Kidney glomerular epithelial cell (primary cell): ENCODE measurements around the gene PLEK.
"Not testable (repeated sequence)": the region's sequence is repeated elsewhere in the genome, so short reads cannot be mapped to it uniquely, and the experiment has no call there.

Experiments
- DNase-seq: peaks from one replicate; lab custom pipeline; 2025; lab: John Stamatoyannopoulos, UW

The PLEK gene

DNA sequence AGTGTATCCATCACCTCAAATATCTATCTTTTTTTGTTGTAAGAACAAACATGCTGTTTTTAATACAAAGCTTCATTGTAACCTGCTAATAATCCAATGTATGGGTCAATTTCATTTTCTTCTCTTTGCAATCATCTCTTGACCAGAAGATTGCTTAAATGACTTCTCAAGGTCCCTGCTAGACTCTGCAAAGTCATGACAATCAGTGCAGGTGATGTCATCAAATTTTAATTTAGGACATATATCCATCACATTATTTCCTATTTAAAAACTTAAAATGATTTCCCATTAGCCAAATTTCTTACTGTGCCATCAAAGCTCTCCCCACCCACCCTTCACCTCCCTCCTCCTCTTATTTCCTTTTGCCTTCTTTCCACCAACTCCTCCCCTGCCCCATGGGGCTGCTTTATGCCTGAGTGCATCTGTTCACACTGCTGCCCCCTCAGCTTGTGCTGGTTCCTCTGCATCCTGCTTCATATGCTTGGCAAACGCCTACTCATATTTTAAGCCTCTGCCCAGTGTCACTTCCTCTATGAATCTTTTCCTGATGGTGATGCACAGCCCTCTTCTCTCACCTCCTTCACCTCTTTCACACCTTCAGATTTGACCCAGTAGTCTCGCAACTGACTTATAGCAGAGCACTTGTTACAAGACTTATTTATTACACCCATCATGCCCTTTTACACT lies 20.3 kb downstream of the PLEK start:
- no peak for DNase-seq

DNA sequence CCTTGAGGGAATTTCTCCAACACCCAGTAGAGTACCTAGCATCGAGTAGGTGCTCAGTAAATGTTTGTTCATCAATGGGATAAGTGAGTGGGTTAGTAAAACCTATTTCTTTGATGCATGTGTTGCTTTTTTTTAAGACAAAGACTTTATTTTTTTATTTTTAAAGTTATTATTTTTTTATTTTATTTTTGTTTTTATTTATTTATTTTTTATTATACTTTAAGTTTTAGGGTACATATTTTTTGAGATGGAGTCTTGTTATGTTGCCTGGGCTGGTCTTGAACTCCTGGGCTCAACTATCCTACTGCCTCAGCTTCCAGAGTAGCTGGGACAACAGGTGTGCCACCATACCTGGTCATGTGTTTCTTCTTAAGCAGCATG lies 20.8 kb downstream of the PLEK start:
- DNase-seq = no peak

DNA sequence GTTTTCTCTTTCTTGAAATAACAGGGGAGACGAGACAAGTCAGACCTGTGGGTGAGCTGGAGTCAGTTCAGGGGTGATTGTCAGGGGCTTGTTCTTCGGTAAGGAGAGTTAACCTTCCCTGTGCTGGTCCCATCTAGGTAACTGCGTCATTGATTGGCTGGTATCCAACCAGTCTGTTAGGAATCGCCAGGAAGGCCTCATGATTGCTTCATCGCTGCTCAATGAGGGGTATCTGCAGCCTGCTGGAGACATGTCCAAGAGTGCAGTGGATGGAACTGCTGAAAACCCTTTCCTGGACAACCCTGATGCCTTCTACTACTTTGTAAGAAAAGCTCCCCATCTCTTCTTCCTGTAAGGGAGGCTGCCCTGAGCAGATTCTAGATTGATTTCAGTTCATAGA lies 21.3 kb downstream of the PLEK start:
- DNase-seq = no peak

DNA sequence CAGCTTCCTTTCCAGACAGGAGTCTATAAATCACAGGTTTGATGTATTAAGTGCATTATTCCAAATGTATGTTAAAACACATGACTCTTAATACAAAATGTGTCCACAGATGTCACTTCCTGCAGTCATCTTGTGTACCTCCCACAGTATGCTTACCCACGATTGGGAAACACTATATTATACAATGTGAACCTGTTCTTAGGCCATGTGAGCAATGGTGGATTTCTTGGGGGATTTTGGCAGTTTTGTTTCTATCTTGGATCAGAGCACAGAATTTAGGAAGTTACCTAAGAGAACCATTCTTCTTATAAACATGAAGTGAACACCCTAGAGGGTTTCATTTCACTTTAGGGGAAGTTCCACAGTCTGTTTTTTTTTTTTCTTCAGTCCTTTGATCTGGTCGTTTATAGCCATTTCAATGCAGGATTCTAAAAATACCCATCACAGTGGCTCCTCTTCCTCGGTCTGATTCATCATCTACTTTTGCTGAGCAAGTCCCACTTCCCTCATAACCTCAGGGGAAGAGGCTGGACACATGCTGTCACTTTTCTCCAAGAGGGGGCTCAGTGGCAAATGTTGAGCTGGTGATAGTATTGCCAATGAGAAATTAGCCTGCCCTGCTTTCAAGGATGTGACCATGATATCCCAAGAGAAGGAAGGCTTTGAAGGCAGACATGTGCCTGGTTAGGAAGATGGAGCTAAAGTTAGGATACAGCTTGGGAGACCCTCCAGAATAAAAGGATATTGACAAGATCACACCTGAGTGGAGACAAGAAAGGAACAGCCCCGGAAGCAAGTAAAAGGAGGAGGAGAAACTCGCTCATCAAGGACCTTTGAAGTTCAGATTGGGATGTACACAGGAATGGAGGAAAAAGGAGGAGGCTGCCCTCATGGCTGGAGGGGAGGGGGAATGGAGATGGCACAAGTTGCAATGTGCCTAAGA lies 22.6 kb downstream of the PLEK start:
- no peak for DNase-seq

DNA sequence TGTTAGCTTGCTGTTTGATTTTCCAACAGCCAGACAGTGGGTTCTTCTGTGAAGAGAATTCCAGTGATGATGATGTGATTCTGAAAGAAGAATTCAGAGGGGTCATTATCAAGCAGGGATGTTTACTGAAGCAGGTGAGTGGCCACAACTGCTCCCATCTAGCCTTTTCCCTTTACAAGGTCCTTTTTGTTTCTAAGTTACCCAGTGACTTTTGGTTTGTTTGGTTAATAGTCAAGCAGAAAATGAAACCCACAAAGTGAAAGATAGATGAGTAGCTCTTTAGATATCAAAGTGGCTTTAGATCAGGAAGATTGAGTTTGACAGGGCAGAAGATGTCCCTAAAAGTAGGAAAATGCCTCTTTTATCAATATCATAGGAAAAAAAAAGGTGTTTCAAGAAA lies 23.3 kb downstream of the PLEK start:
- no peak for DNase-seq

DNA sequence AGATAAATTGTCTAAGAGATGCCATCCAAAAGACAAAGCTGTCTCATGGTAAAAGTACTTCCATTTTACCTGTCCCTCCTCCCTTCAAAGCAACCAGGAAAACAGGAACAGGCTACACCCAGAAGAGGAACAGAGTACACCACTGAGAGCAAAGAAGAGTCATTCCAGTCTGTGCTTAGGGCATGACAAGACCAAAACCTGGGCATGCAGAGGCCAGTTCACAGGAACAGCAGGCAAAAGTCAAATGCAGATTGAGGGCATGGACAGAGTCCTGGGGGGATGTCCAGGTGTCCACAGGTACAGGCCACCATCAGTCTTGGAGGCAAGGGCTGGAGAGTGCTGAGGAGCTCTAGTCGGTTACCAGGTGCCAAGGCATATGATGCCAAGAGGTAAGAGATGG lies 23.7 kb downstream of the PLEK start:
- no peak for DNase-seq

DNA sequence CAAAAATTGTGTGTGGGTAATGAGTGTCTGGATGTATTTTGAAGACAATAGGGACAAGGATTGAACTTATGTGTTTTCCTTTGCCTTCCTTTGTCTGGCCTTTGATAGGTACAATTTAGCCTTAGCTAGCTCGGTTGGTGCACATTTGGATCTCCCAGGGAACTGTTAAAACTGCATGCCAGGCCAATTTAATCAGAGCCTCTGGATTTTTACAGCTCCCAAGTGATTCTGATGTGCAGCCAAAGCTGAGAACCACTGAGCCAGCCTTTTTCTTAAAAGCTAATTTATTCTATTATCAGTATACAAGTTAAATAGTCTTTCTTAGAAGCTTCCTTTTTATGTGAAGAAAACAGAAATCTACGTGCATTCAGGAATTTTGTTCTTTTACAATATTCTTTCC lies 25.0 kb downstream of the PLEK start:
- no peak for DNase-seq

DNA sequence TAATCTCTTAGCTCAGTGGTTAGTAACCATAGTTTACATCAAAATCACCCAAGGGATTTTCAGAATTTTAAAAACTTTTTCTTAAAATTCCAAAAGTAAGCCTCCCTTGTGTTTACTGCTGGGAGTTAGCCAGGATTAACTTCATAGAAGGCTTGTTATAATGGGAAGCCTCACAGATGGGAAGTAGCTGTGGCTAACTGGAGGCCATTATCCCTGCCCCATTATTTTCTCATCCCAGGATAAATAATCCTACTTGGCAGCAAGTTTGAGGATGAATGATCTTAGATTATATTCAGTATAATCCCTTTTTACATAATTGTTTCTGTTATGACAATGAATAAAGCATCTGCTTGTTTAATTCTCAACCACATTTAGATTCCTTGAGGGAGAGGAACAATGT lies 25.5 kb downstream of the PLEK start:
- no peak for DNase-seq

DNA sequence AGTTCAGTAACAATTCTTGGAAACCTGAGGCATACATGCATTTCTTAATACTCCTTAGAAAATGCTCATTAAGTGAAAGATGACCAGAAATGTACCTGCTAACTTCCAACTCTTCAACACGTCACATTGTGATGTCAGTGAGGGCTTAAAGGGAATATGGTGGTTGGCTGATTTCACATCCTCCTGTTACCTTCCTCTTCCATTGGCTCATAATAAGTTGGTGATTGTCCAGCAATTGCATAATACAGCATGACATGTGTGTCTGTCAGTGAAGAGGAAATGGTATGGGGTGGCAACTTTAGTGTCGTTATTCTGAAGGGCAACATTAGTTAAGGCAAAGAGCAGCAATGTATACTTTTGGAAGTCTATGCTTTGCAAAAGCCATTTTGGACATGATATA lies 26.0 kb downstream of the PLEK start:
- no peak for DNase-seq

DNA sequence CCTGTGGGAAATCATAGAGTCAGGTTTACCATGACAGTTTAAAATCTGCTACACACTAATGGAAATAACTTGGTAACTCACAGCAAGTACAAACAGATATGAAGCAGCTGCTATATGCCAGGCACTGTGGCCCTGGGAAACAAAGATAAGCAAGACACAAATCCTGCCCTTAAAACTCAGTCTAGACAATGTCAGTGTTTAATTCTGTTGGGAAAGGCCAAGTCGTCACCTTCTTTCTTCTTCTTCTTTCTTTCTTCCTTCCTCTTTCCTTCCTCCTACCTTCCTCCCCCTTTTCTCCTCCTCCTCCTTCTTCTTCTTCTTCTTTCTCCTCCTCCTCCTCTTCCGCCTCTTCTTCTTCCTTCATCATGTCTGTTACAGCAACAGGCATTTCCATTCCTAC lies 26.8 kb downstream of the PLEK start:
- DNase-seq = no peak

DNA sequence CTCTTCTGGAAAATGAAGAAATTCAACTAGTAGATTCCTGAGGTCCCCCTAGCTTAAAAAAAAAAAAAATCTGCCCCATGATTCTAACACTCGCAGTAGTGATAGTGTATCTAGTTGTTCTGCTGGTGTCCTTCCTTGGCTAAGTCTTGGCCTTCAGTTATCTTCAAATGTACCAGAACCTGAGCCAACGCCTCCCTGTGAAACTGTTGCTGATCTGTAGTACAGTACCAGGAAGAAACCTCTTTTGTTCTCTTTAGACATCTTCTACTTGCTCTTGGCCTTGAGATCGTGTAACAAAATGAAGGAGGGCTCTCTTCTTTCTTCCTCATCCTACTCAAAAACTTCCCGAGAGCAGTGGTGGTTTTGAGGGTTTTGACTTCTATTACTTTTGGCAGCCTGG lies 31.0 kb downstream of the PLEK start:
- DNase-seq = no peak

DNA sequence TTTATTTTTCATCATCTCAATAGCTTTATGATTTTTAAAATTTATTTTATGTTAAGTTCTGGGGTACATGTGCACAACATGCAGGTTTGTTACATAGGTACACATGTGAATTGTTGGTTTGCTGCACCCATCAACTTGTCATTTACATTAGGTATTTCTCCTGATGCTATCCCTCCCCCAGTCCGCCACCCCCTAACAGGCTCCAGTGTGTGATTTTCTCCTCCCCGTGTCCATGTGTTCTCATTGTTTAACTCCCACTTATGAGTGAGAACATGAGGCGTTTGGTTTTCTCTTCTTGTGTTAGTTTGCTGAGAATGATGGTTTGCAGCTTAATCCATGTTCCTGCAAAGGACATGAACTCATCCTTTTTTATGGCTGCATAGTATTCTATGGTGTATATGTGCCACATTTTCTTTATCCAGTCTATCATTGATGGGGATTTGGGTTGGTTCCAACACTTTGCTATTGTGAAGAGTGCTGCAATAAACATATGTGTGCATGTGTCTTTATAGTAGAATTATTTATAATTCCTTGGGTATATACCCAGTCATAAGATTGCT lies 32.7 kb downstream of the PLEK start:
- DNase-seq = not testable (repeated sequence)

DNA sequence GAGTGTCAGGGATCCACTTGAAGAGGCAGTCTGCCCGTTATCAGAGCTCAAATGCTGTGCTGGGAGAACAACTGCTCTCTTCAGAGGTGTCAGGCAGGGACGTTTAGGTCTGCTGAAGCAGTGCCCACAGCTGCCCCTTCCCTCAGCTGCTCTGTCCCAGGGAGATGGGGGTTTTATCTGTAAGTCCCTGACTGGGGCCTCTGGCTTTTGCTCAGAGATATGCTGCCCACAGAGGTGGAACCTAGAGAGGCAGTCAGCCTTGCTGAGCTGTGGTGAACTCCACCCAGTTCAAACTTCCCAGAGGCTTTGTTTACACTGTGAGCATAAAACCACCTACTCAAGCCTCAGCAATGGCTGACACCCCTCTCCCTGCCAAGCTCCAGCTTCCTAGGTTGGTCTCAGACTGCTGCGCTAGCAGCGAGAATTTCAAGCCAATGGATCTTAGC lies 38.1 kb downstream of the PLEK start:
- DNase-seq = no peak

DNA sequence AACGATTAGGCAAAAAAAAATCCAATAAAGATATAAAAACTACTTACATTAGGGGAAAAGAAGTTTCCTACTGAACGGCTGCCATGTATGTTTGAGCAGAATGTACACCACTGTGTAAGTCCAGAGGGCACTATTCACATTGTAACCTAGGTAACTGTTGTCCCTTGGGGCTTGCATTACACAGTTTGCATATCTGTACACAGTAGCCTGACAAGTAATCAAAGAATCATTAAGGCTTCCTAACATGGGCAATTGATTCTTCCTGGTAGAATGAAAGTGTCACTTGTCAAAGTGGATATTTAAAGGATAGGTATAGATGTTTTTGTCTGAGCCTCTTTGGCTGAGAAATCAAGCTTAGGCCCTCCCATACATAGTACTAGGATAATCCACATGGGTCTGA lies 39.1 kb downstream of the PLEK start:
- no peak for DNase-seq

DNA sequence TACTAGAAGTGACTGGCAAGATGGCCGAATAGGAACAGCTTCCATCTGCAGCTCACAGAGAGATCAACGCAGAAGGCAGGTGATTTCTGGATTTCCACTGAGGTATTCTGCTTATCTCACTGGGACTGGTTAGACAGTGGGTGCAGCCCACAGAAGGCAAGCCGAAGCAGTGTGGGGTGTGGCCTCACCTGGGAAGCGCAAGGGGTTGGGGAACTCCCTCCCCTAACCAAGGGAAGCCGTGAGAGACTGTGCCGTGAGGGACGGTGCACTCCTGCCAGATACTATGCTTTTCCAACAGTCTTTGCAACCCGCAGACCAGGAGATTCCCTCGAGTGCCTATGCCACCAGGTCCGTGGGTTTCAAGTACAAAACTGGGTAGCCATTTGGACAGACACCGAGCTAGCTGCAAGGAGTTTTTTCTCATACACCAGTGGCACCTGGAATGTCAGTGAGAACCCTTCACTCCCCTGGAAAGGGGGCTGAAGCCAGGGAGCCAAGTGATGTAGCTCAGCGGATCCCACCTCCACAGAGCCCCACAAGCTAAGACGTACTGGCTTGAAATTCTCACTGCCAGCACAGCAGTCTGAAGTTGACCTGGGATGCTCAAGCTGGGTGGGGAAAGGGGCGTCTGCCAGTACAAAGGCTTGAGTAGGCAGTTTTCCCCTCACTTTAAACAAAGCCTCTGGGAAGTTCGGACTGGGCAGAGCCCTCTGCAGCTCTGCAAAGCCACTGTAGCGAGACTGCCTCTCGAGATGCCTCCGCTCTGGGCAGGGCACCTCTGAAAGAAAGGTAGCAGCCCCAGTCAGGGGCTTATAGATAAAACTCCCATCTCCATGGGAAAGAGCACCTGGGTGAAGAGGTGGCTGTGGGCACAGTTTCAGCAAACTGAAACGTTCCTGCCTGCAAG lies 40.1 kb downstream of the PLEK start:
- DNase-seq = no peak

DNA sequence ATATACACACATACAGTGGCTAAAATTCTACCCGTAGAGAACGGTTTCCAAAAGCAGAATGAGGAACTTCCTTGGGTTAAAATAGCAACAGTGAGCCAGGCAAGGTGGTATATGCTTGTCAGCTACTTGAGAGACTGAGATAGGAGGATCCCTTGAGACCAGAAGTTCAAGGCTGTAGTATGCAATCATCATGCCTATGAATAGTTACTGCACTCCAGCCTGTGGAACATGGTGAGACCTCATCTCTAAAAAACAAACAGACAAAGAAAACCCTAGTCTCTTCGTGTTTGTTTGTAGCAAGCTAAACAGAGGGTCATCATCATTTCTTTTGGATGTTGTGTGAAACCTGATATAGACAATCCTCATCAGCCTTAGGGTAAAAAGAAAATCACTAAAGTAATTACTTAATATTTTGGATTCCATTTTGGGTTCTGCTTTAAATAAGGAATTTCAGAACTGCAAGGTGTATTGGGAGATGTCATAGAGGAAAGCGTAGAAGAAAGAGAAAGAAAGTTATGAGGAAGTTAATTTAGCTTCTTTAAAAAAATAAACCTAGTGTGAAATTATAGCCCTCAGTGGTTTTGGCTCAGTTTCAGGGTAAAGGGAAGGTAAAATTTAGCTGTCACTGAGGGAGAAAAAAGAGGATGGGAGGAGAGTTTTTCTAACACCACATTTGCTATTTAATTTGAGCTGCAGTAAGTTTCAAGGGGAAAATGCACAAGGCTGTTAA lies 46.5 kb downstream of the PLEK start:
- DNase-seq = no peak

DNA sequence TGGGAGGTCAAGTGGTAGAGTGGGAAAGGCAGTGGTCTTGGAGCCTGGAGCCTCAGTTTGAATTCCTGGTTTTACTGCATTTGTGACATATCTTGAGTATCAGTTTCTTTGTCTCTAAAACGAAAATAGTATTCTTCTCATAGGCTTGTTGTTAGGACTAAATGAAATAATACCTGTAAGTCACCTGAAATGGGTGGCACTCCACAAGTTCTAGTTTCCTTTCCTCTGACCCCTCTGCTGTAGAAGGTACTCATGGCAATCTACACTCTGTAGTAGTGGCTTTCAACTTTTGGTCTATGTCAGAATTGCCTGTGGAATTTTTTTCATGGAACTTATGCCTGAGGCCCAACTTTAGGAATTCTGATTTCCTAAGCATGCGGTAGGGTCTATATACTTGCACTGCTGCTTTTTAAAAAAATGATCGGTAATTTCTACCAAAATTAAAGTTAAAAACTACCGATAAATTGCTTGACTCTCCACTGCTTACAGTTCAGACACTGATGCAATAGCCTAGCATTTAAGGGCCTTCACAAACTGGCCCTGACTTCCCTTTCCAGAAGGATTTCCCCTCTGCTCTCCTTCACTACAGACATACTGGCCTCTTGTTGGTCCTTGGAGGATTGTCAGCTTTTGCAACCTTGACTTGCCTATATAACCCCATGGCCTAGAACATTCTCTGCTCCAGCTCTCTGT lies 47.2 kb downstream of the PLEK start:
- no peak for DNase-seq

DNA sequence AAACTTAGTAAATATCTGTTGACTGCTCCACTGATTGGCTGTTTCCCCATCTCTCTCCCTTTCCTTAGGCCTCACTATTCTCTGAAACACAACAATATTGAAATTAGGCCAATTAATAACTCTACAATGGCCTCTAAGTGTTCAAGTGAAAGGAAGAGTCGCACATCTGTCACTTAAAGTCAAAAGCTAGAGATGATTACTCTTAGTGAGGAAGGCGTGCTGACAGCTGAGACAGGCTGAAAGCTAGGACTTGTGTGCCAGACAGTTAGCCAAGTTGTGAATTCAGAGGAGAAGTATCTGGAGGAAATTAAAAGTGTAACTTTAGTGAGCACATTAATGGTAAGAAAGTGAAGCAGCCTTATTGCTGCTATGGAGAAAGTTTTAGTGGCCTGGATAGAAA lies 48.4 kb downstream of the PLEK start:
- DNase-seq = no peak

DNA sequence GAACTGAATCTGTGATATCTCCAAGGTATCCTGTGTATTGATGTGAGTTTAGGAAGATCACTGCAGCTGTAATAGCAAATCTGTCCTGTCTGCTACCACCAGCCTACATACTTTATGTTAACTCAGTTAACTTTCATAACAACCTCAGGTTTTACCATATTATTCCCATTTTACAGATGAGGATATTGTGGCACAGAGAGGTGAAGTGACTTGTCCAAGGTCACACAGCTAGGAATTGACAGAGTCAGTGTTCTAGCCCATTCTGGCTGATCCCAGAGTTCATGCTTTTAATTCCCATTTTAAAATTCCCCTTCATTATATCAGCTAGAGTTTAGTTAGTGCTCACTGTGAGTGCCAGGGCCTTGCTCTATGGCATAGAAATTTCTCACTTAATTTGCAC lies 49.4 kb downstream of the PLEK start:
- no peak for DNase-seq

DNA sequence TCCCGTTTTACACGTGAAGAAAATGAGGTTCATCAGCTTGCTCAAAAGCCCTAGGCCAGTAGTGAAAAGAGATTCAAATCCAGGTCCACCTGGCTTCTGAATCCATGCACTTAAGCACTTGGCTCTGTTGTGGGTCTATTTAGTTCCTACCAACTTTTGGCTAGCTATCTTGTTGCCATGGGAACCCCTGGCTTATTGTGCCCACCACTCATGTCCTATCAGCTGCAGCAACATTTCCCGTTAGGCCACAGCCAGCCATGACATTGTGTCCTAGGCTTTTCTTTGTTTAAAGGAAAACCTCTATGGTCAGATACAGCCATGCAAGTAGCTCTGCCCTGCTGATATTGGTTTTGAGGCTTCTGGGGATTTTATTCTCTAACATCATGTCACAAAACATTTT lies 49.8 kb downstream of the PLEK start:
- DNase-seq = no peak

DNA sequence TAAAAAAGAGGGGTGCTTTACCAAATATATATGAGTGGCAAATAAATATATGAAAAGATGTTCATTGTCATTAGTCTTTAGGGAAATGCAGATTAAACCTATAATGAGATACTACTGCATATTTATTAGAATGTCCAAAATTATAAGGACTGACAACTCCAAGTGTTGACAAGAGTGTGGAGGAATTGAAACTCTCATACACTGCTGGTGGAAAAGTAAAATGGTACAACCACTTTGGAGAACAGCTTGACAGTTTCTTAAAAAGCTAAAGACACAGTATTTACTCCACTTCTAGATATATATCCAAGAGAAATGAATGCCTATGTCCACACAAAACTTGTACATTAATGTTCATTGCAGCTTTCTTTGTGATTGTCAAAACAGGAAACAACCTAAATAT lies 50.4 kb downstream of the PLEK start:
- no peak for DNase-seq
